BJ (cell line): ENCODE data around the gene TMX2. TPM values are rescaled to one million over a fixed set of nuclear protein-coding genes. Genes with fewer than 3 reads are reported as not detected.

Experiments used
- polyA plus RNA-seq: library from polyadenylated mRNA; depleted of rRNA; stranded (reverse); fragments of >200 nt; gene quantifications from 2 replicates; pipeline ENCODE4 v1.2.3, GENCODE V29; 2011; rRNA removed
- small RNA-seq: library from RNA; depleted of rRNA; stranded (forward); fragments of <200 nt; gene quantifications from one replicate; pipeline ENCODE3, GENCODE V24; 2012; ENCODE audit warnings: low replicate concordance, low read depth; ENCODE audit not compliant: insufficient read length

Gene TMX2
- polyA plus RNA-seq, 1 experiment, result 96.7 TPM

Small RNA genes lying within 50 kb of the gene (small RNA-seq; reads per million reads assigned to genes)
- gene TMX2-CTNND1, result not detected

Other genes with a start within 250 kb of the TMX2 start
- 11.8 and 23.4 TPM in 2 replicates for gene SLC43A1, start 196.9 kb upstream of the TMX2 start, polyA plus RNA-seq
- 90.5 and 91.7 TPM in 2 replicates for gene TIMM10, start 181.8 kb upstream of the TMX2 start, polyA plus RNA-seq
- not detected in 2 replicates for gene SMTNL1, start 175.0 kb upstream of the TMX2 start, polyA plus RNA-seq
- 57.3 and 67.0 TPM in 2 replicates for gene UBE2L6, start 144.9 kb upstream of the TMX2 start, polyA plus RNA-seq
- 92.4 and 119 TPM in 2 replicates for gene SERPING1, start 114.9 kb upstream of the TMX2 start, polyA plus RNA-seq
- gene YPEL4, start 62.7 kb upstream of the TMX2 start, polyA plus RNA-seq, result 0.26 TPM in 2 replicates
- 19.0 and 19.6 TPM in 2 replicates for gene CLP1, start 54.8 kb upstream of the TMX2 start, polyA plus RNA-seq
- 61.4 and 76.7 TPM in 2 replicates for gene ZDHHC5, start 44.5 kb upstream of the TMX2 start, polyA plus RNA-seq
- 25.9 and 28.4 TPM in 2 replicates for gene MED19, start 378 bp upstream of the TMX2 start, polyA plus RNA-seq
- gene SELENOH, start 28.9 kb downstream of the TMX2 start, polyA plus RNA-seq, result 50.7 and 68.3 TPM in 2 replicates
- gene BTBD18, start 39.2 kb downstream of the TMX2 start, polyA plus RNA-seq, result not detected in 2 replicates
- 145 and 286 TPM in 2 replicates for gene CTNND1, start 49.2 kb downstream of the TMX2 start, polyA plus RNA-seq